ENCODE results near the gene SAPCD1.

SAPCD1 gene

GRCh38 chr6:31729979-31730630, 32.4 kb upstream of the SAPCD1 start:
- DNase-seq: peak; percentile 85

GRCh38 chr6:31730631-31731086, 31.8 kb upstream of the SAPCD1 start:
- no peak for DNase-seq

GRCh38 chr6:31732029-31732428, 30.4 kb upstream of the SAPCD1 start:
- DNase-seq: no peak

- no peak for DNase-seq
Observed at GRCh38 chr6:31733734-31734133, 28.7 kb upstream of the SAPCD1 start.

- DNase-seq: no peak
Observed at GRCh38 chr6:31734247-31734820, 28.1 kb upstream of the SAPCD1 start.

- peak; percentile 84 for DNase-seq
Observed at GRCh38 chr6:31734821-31735406, 27.5 kb upstream of the SAPCD1 start.

- DNase-seq: peak; percentile 94
Observed at GRCh38 chr6:31736021-31736767, 26.3 kb upstream of the SAPCD1 start, which contains the start of gene CLIC1. TSS of gene CLIC1 (minus strand) at chr6:31736530. CDS start at chr6:31736300, 230 bp downstream.

GRCh38 chr6:31736768-31737314, 25.6 kb upstream of the SAPCD1 start:
- peak; percentile 47 for DNase-seq

- peak; percentile 85 for DNase-seq
Observed at GRCh38 chr6:31737315-31737990, 25.0 kb upstream of the SAPCD1 start.

GRCh38 chr6:31737991-31738979, 24.2 kb upstream of the SAPCD1 start:
- peak; percentile 93 for DNase-seq

GRCh38 chr6:31739639-31740396, 22.6 kb upstream of the SAPCD1 start, which contains the start of gene MSH5:
TSS of gene MSH5 (plus strand) at chr6:31740005. CDS start at chr6:31740467, 462 bp downstream.
- DNase-seq: peak; percentile 99

- peak; percentile 71 for DNase-seq
Observed at GRCh38 chr6:31740397-31741223, 21.8 kb upstream of the SAPCD1 start.

- DNase-seq: no peak
Observed at GRCh38 chr6:31741815-31742214, 20.6 kb upstream of the SAPCD1 start.

- DNase-seq: no peak
Observed at GRCh38 chr6:31742894-31743293, 19.6 kb upstream of the SAPCD1 start.

GRCh38 chr6:31744422-31744821, 18.0 kb upstream of the SAPCD1 start:
- DNase-seq: no peak

- DNase-seq: no peak
Observed at GRCh38 chr6:31749301-31750036, 13.0 kb upstream of the SAPCD1 start.

GRCh38 chr6:31750411-31751022, 11.9 kb upstream of the SAPCD1 start:
- no peak for DNase-seq

GRCh38 chr6:31752739-31753319, 9.6 kb upstream of the SAPCD1 start:
- no peak for DNase-seq
